Erythroblast (primary cell): ENCODE results near the gene GALK1.

Experiments
- GATA1 ChIP-seq: IDR thresholded peaks from 2 replicates; pipeline ENCODE4 v1.6.1; 2011; ENCODE audit warnings: low read depth, mild to moderate bottlenecking, control low read depth, low read length, moderate library complexity
- POLR2A ChIP-seq: IDR thresholded peaks from 2 replicates; pipeline ENCODE4 v1.6.1; 2011; ENCODE audit warnings: mild to moderate bottlenecking, low read length

- TF ChIP-seq POLR2A (no peak), GATA1 (no peak)
Measured at GRCh38 chr17:75748706-75749105, 16.3 kb downstream of the GALK1 start.
